SIG-M5 treated with dmso at 0.1 percent for 504 hours (cell line): Measurements from ENCODE around the gene TEX13D.
"Not testable (repeated sequence)": the region's sequence is repeated elsewhere in the genome, so short reads cannot be mapped to it uniquely, and the experiment has no call there.

Experiments
- DNase-seq: peaks from one replicate; lab custom pipeline; 2025; ENCODE audit not compliant: unreplicated experiment; lab: John Stamatoyannopoulos, UW

Gene TEX13D

GRCh38 chrX:124332481-124333424 lies at the start of gene TEX13D:
TSS of gene TEX13D (plus strand) at chrX:124332660. CDS start at chrX:124332918, 258 bp downstream.
- no peak for DNase-seq

- DNase-seq, result no peak
These were observed 43.0 kb upstream of the TEX13D start for GRCh38 chrX:124289443-124289842.

GRCh38 chrX:124293810-124294209 lies 38.6 kb upstream of the TEX13D start:
- no peak for DNase-seq

- DNase-seq, result not testable (repeated sequence)
These were observed 33.1 kb upstream of the TEX13D start for GRCh38 chrX:124299323-124299722.

GRCh38 chrX:124300405-124300804 lies 32.1 kb upstream of the TEX13D start:
- DNase-seq, result no peak

- no peak for DNase-seq
These were observed 25.1 kb upstream of the TEX13D start for GRCh38 chrX:124307253-124307907.

GRCh38 chrX:124325732-124326131 lies 6.7 kb upstream of the TEX13D start:
- no peak for DNase-seq

GRCh38 chrX:124328765-124329164 lies 3.7 kb upstream of the TEX13D start:
- no peak for DNase-seq

- DNase-seq, result no peak
These were observed 1.4 kb downstream of the TEX13D start for GRCh38 chrX:124333862-124334261.

- DNase-seq, result not testable (repeated sequence)
These were observed 2.1 kb downstream of the TEX13D start for GRCh38 chrX:124334555-124334954.

GRCh38 chrX:124335598-124335997 lies 3.1 kb downstream of the TEX13D start:
- DNase-seq, result no peak

- DNase-seq, result no peak
These were observed 5.5 kb downstream of the TEX13D start for GRCh38 chrX:124337916-124338315.

- no peak for DNase-seq
These were observed 6.5 kb downstream of the TEX13D start for GRCh38 chrX:124338733-124339514.

GRCh38 chrX:124341396-124342132 lies 9.1 kb downstream of the TEX13D start:
- DNase-seq, result no peak

GRCh38 chrX:124342174-124342867 lies 9.9 kb downstream of the TEX13D start:
- DNase-seq, result no peak

- DNase-seq, result no peak
These were observed 10.6 kb downstream of the TEX13D start for GRCh38 chrX:124343016-124343415.

- DNase-seq, result no peak
These were observed 11.8 kb downstream of the TEX13D start for GRCh38 chrX:124344246-124344645.

- DNase-seq, result no peak
These were observed 13.8 kb downstream of the TEX13D start, which contains the start of gene SH2D1A for GRCh38 chrX:124346117-124346876. TSS of gene SH2D1A (plus strand) at chrX:124346563. CDS start at chrX:124346643, 80 bp downstream.

- DNase-seq, result no peak
These were observed 14.4 kb downstream of the TEX13D start for GRCh38 chrX:124346877-124347241.
